ENCODE data around the gene FPGT.

DNA sequence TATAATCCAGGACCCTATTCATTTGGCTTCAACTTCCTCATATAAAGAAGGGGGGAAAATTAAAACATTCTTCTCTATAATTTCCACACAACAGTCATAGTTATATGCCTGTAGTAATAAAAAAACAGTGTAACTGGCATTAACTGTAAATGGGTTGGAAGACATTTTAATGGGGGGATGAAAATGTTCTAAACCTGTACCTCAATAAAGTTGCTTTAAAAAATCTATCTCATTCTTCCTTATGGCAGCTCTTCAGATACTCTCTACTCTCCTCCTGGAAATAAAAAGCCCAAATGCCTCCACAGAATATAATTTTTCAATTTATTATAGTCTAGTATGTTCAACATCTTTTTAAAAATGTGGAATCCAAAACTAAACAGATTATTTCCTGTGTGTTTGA, 2.7 kb upstream of the FPGT start:
- TF ChIP-seq EZH2 (IDR thresholded peaks at IDR 0.05) (no peak), POLR2AphosphoS5 (IDR thresholded peaks at IDR 0.05; ENCODE audit: borderline replicate concordance, low read depth, low read length) (no peak)
